ENCODE results near the gene GTF2H4.
A peak's percentile ranks its signal among the peaks of the same experiment; 100 is the strongest.
"Not testable (repeated sequence)": the region's sequence is repeated elsewhere in the genome, so short reads cannot be mapped to it uniquely, and the experiment has no call there.

Gene GTF2H4

DNA sequence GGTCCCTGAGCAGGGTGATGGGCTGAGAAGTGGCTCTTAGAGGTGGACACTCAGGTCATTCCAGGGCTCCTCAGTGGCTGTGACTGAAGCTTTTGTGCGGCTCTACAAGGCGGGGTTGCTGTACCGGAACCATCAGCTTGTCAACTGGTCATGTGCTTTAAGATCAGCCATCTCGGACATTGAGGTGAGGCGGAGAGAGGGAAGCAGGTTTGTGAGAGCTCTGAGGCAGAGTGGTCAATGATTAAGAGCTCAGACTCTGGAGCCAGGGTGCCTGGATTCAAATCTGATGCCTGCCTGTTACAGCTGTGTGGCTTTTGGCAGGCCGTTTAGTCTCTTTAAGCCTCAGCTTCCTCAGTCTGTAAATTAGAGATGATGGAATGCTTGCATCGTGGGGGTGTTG lies 9.0 kb downstream of the GTF2H4 start:
- TF ChIP-seq, protein P1, sequence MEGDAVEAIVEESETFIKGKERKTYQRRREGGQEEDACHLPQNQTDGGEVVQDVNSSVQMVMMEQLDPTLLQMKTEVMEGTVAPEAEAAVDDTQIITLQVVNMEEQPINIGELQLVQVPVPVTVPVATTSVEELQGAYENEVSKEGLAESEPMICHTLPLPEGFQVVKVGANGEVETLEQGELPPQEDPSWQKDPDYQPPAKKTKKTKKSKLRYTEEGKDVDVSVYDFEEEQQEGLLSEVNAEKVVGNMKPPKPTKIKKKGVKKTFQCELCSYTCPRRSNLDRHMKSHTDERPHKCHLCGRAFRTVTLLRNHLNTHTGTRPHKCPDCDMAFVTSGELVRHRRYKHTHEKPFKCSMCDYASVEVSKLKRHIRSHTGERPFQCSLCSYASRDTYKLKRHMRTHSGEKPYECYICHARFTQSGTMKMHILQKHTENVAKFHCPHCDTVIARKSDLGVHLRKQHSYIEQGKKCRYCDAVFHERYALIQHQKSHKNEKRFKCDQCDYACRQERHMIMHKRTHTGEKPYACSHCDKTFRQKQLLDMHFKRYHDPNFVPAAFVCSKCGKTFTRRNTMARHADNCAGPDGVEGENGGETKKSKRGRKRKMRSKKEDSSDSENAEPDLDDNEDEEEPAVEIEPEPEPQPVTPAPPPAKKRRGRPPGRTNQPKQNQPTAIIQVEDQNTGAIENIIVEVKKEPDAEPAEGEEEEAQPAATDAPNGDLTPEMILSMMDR (IDR thresholded peaks at IDR 0.05) = no peak
- no peak for DNase-seq (ENCODE audit: low spot score)
- Histone ChIP-seq H3K27ac (no peak overlapping the region), H3K4me3 (no peak overlapping the region)

DNA sequence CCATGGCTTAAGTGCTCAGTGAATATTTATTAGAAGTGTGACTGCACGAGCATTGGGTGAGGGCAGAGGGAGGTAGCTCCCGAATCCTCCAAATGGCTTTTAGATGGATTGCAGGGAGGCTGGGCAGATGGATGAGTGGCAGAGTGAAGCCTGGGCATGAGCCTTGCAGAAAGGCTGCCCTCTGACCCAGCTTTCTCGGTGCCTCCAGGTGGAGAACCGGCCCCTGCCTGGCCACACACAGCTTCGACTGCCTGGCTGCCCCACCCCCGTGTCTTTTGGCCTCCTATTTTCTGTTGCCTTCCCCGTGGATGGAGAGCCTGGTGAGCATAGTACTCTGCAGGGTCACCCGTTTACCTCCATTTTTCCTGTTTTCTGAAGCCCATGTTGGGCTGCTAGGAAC lies 9.5 kb downstream of the GTF2H4 start:
- Histone ChIP-seq H3K4me3 (no peak overlapping the region), H3K27ac (no peak overlapping the region)
- no peak for DNase-seq (ENCODE audit: low spot score)
- TF ChIP-seq, protein P1 (IDR thresholded peaks at IDR 0.05) = no peak

DNA sequence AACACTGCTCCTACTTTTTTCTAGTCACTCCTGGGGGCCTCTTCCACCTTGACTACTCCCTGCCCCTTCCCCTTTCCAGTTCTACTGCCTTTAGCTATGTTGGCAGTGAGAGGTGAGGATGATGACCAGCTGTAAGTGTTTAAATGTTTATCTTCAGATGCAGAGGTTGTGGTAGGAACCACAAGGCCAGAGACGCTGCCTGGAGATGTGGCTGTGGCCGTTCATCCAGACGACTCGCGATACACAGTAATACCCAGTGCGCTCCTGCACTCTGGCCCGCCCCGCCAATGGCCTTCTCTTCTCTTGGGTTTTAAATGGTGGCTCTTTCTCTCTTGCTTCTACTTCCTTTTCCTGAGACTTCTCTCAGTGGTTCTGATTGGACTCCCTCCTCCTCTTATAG lies 10.7 kb downstream of the GTF2H4 start:
- no peak overlapping the region for H3K4me3 ChIP-seq
- DNase-seq (ENCODE audit: low spot score) = no peak
- no peak overlapping the region for H3K27ac ChIP-seq
- TF ChIP-seq, protein P1 (IDR thresholded peaks at IDR 0.05) = no peak

GRCh38 chr6:30922447-30922852 lies 14.4 kb downstream of the GTF2H4 start:
- no peak for DNase-seq (ENCODE audit: low spot score)
- TF ChIP-seq, protein P1 (IDR thresholded peaks at IDR 0.05) = no peak
- no peak overlapping the region for H3K27ac ChIP-seq
- H3K4me3 ChIP-seq = no peak overlapping the region

GRCh38 chr6:30924040-30924627 lies 16.1 kb downstream of the GTF2H4 start:
- not testable (repeated sequence) for H3K27ac ChIP-seq; H3K4me3 ChIP-seq; DNase-seq (ENCODE audit: low spot score)

DNA sequence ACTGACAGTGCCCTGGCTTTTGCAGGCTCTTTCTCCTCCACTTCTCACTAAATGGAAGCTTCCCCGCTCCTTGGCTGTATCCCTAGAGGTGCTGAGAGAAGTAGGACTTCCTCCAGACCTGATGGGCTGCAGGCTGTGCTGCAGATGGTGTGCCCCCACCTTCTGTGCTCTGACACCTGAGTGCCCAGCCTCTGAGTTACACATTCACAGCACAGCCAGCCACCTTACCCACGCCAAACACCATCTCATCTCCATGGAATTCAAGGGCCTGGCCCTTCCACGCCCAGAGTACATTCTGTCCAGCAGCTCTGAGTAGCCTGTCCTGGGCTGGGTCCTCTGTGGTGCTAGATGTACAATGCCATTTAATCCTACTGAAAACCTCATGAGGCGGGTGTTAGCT lies 18.6 kb downstream of the GTF2H4 start:
- DNase-seq (ENCODE audit: low spot score) = no peak
- Histone ChIP-seq H3K27ac (peak overlapping the region in 1 of 2 donors; percentile 12), H3K4me3 (no peak overlapping the region)
- TF ChIP-seq, protein P1 (IDR thresholded peaks at IDR 0.05) = no peak

GRCh38 chr6:30927080-30927479 lies 19.1 kb downstream of the GTF2H4 start:
- DNase-seq (ENCODE audit: low spot score); H3K27ac ChIP-seq; H3K4me3 ChIP-seq: not testable (repeated sequence)

- TF ChIP-seq, protein P1 (IDR thresholded peaks at IDR 0.05) = no peak
- no peak overlapping the region for H3K27ac ChIP-seq
Observed at GRCh38 chr6:30928677-30929076, 20.7 kb downstream of the GTF2H4 start.

More at GRCh38 chr6:30928677-30929076, 20.7 kb downstream of the GTF2H4 start:
- no peak for DNase-seq (ENCODE audit: low spot score)
- H3K4me3 ChIP-seq = no peak overlapping the region
